Tongue (tissue), 3 donors: ENCODE data around the gene TMC2. TPM values are rescaled to one million over a fixed set of nuclear protein-coding genes. Genes with fewer than 3 reads are reported as not detected.
"Not testable (repeated sequence)": the region's sequence is repeated elsewhere in the genome, so short reads cannot be mapped to it uniquely, and the experiment has no call there.

ENCODE experiments used
- DNase-seq: peaks from one replicate; pipeline ENCODE4 v3.0.0-alpha.2; 2015
- small RNA-seq: library from RNA; depleted of rRNA; stranded (forward); fragments of <200 nt; gene quantifications from one replicate; pipeline ENCODE3, GENCODE V24; 2014; ENCODE audit warnings: low replicate concordance
- total RNA-seq: library from RNA; depleted of rRNA; stranded (reverse); fragments of >200 nt; gene quantifications from one replicate; pipeline ENCODE4 v1.2.3, GENCODE V29; 2014

The TMC2 gene
- total RNA-seq, 1 donor from 2014 or later = not detected

GRCh38 chr20:2663887-2664719 lies 127.7 kb downstream of the TMC2 start, which contains the start of gene IDH3B:
Gene IDH3B, minus strand, starts transcription at chr20:2664216. Its CDS starts 28 bp downstream, at chr20:2664188.
- peak; percentile 97 for DNase-seq

DNA sequence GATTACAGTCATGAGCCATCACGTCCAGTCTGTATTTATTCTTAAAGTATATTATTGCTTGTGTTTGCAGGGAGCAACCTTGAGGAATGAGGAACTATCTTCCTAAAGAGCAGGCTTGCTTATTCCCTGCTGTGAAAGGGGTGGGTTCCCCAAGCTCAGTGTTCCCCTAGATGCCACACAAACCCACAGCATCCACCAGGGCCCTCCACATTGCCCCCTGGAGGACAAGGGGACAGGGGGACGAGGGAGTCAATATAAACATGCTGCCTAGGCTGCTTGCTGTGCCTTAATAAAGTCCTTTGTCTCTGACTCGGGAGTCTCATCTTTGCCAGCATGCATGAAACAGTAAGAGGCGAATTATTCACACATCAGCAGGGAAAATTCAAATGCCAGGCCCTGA lies 135.6 kb downstream of the TMC2 start:
- DNase-seq = no peak

- DNase-seq = no peak
These were observed 136.1 kb downstream of the TMC2 start for GRCh38 chr20:2672446-2672845.

- no peak for DNase-seq
These were observed 137.1 kb downstream of the TMC2 start for GRCh38 chr20:2673453-2673852.

DNA sequence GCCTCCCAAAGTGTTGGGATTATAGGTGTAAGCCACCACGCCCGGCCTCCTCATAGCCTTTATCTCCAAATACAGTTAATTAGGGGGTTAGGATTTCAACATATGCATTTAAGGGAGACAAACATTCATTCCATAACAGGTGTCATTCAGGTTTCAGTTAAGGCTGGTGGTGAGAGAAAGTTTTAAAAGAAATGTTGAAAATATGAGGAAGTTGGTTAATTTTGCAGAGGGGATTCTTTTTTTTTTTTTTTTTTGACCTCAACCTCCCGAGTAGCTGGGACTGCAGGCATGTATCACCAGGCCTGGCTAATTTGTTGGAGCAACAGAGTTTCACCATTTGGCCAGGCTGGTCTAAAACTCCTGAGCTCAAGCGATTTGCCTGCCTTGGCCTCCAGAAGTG lies 143.7 kb downstream of the TMC2 start:
- DNase-seq = no peak

DNA sequence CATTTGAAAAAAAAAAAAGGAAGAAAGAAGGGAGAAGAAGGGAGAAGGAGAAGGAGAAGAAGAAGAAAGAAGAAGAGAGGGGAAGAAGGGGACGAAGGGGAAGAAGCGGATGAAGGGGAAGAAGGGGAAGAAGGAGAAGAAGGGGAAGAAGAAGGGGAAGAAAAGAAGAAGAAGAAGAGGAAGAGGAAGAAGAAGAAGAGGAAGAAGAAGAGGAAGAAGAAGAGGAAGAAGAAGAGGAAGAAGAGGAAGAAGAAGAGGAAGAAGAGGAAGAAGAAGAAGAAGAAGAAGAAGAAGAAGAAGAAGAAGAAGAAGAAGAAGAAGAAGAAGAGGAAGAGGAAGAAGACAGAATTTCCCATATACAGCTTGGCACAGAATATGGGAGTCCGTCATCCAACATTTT lies 145.7 kb downstream of the TMC2 start:
- not testable (repeated sequence) for DNase-seq

- DNase-seq = not testable (repeated sequence)
These were observed 148.4 kb downstream of the TMC2 start for GRCh38 chr20:2684817-2685216.

DNA sequence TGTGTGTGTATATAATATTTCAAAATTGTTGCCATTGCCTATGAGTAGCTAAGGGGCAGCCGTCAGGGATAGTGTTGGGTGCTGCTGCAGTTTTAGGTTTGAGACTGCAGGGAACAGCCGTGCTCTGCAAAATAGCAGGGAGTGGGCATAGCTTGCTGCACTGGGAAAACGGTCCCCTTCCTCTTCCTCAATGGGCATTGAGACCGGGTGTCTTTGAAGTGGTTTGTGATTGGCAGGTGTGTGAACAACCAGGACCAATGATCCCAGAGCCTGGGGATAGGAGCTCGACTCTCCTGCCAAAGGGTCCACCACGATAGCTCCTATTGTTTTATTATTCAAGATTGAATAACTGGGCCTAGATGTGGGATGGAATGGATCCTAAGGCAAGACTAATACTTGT lies 151.1 kb downstream of the TMC2 start:
- no peak for DNase-seq

- peak; percentile 47 for DNase-seq
These were observed 151.7 kb downstream of the TMC2 start for GRCh38 chr20:2688041-2688591.

DNA sequence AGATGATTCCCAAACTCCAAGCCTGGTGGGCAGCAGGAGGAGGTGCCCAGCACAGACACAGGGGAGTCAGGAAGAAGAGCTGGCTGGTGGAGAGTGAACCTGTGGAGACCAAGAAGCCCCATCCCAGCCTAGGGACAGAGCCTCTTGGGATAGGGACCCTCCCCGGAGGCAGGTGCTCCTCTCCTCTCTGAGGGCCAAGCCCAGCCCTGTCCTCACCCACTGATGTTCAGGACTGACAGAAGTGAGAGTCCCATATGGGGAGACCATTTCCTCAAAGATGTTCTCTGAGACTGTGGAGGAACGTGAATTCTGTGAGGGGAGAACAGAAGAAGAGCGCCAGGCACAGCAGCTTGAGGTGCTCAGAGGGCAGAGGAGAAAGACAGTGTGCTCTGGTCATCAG lies 153.8 kb downstream of the TMC2 start:
- no peak for DNase-seq

DNA sequence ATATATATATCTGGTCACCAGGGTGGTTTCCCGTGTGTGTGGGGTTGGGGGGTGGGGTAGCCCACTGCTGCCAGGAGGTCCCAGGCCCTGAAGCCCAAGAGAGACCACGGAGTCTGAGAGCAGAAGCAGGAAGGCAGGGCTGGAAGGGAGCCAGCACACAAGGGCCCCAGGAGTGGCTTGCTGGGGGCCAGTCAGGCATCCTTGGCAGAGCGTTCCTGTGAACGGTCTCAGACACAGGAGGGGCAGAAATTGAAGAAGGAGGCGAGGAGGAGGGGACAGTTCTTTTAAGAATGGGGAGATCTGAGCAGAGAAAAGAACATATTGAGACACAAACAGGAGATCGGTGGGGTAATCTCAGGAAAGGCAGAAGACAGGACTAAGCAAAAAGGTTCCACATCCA lies 154.3 kb downstream of the TMC2 start:
- no peak for DNase-seq

DNA sequence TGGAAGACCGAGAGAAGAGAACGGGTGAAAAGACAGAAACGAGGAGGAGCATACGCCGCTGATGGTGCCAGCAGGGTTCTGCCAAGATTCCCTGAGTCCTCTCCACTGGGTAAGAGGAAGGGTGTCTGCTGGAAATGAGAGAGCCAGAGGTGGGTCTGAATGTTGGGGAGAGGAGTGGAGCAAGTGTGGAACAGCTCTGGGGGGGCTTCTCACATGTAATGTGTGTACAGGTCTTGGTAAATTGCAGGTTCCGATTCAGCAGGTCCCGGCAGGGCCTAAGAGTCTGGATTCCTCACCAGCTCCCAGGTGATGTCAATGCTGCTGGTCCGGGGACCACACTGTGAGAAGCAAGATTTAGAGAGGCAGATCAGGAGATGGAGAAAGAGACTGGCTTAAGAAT lies 154.8 kb downstream of the TMC2 start:
- DNase-seq = no peak

Small RNA genes lying within 50 kb of the gene (small RNA-seq; reads per million reads assigned to genes)
- gene SNORA51 (not detected), gene SNORD110 (not detected), gene SNORD56 (not detected), gene SNORD57 (not detected), gene SNORD86 (not detected)

Other genes starting within 250 kb of the TMC2 start
- gene TGM3, start 240.6 kb upstream of the TMC2 start, total RNA-seq = 14.5 TPM
- 1.0 TPM for gene TGM6, start 155.7 kb upstream of the TMC2 start, total RNA-seq
- gene SNRPB, start 65.8 kb upstream of the TMC2 start, total RNA-seq = 101 TPM
- gene ZNF343, start 27.7 kb upstream of the TMC2 start, total RNA-seq = 21.8 TPM
- gene NOP56, start 116.1 kb downstream of the TMC2 start, total RNA-seq = 67.7 TPM
- gene IDH3B, start 127.6 kb downstream of the TMC2 start, total RNA-seq = 157 TPM
- 3.4 TPM for gene EBF4, start 156.2 kb downstream of the TMC2 start, total RNA-seq